Measurements from ENCODE around the gene POLR3GL.

DNA sequence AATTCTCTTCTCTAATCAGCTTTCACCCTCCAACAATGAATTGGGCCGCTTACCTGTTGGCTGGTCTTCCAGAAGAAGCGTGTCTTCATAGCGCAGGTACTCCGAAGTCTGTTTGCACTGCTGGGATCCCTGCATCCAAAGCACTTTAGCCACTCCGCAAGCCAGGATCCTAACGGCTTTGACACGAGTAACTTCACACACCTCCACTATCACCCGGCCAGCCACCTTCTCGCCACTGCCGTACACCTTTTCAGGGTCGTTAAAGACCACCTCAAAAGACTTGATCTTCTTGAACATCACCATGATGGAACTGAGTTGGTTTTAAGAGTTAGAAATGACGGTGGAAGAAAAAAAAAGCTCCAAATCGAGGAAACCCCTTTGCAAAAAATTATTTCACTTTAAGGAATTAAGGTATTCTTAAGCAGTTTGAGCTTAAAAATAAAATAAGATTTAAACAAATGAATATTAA lies 31.5 kb downstream of the POLR3GL start:
- no peak for TF ChIP-seq EP300 (conservative IDR thresholded peaks at IDR 0.05; ENCODE audit: poor library complexity, severe bottlenecking)
- TF ChIP-seq, protein P1, sequence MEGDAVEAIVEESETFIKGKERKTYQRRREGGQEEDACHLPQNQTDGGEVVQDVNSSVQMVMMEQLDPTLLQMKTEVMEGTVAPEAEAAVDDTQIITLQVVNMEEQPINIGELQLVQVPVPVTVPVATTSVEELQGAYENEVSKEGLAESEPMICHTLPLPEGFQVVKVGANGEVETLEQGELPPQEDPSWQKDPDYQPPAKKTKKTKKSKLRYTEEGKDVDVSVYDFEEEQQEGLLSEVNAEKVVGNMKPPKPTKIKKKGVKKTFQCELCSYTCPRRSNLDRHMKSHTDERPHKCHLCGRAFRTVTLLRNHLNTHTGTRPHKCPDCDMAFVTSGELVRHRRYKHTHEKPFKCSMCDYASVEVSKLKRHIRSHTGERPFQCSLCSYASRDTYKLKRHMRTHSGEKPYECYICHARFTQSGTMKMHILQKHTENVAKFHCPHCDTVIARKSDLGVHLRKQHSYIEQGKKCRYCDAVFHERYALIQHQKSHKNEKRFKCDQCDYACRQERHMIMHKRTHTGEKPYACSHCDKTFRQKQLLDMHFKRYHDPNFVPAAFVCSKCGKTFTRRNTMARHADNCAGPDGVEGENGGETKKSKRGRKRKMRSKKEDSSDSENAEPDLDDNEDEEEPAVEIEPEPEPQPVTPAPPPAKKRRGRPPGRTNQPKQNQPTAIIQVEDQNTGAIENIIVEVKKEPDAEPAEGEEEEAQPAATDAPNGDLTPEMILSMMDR (IDR thresholded peaks at IDR 0.05; ENCODE audit: poor library complexity, severe bottlenecking) = no peak
- no peak for TF ChIP-seq POLR2AphosphoS5 (IDR thresholded peaks at IDR 0.05)
- no peak for TF ChIP-seq EZH2 (IDR thresholded peaks at IDR 0.05; ENCODE audit: borderline replicate concordance, insufficient read depth, low read length, poor library complexity, severe bottlenecking)
- TF ChIP-seq TAF1 (IDR thresholded peaks at IDR 0.05; ENCODE audit: low read depth) = no peak
- TF ChIP-seq, protein P2, sequence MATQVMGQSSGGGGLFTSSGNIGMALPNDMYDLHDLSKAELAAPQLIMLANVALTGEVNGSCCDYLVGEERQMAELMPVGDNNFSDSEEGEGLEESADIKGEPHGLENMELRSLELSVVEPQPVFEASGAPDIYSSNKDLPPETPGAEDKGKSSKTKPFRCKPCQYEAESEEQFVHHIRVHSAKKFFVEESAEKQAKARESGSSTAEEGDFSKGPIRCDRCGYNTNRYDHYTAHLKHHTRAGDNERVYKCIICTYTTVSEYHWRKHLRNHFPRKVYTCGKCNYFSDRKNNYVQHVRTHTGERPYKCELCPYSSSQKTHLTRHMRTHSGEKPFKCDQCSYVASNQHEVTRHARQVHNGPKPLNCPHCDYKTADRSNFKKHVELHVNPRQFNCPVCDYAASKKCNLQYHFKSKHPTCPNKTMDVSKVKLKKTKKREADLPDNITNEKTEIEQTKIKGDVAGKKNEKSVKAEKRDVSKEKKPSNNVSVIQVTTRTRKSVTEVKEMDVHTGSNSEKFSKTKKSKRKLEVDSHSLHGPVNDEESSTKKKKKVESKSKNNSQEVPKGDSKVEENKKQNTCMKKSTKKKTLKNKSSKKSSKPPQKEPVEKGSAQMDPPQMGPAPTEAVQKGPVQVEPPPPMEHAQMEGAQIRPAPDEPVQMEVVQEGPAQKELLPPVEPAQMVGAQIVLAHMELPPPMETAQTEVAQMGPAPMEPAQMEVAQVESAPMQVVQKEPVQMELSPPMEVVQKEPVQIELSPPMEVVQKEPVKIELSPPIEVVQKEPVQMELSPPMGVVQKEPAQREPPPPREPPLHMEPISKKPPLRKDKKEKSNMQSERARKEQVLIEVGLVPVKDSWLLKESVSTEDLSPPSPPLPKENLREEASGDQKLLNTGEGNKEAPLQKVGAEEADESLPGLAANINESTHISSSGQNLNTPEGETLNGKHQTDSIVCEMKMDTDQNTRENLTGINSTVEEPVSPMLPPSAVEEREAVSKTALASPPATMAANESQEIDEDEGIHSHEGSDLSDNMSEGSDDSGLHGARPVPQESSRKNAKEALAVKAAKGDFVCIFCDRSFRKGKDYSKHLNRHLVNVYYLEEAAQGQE (IDR thresholded peaks at IDR 0.05; ENCODE audit: borderline replicate concordance) = no peak
- TF ChIP-seq RAD21 (conservative IDR thresholded peaks at IDR 0.05) = no peak
- TF ChIP-seq MXI1 (conservative IDR thresholded peaks at IDR 0.05; ENCODE audit: poor library complexity, severe bottlenecking) = no peak
- no peak for TF ChIP-seq SMC3 (conservative IDR thresholded peaks at IDR 0.05; ENCODE audit: poor library complexity)
